ENCODE results near the gene UNC45B.

GRCh38 chr17:35175638-35176415 lies 28.2 kb downstream of the UNC45B start:
- TF ChIP-seq, protein P1, sequence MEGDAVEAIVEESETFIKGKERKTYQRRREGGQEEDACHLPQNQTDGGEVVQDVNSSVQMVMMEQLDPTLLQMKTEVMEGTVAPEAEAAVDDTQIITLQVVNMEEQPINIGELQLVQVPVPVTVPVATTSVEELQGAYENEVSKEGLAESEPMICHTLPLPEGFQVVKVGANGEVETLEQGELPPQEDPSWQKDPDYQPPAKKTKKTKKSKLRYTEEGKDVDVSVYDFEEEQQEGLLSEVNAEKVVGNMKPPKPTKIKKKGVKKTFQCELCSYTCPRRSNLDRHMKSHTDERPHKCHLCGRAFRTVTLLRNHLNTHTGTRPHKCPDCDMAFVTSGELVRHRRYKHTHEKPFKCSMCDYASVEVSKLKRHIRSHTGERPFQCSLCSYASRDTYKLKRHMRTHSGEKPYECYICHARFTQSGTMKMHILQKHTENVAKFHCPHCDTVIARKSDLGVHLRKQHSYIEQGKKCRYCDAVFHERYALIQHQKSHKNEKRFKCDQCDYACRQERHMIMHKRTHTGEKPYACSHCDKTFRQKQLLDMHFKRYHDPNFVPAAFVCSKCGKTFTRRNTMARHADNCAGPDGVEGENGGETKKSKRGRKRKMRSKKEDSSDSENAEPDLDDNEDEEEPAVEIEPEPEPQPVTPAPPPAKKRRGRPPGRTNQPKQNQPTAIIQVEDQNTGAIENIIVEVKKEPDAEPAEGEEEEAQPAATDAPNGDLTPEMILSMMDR (IDR thresholded peaks at IDR 0.05): no peak
- no peak for TF ChIP-seq POLR2A (IDR thresholded peaks at IDR 0.05)

Measured in Peyer's patch (tissue), 4 donors.